SK-N-SH treated with all-trans-retinoic acid at 6 μM for 48 hours (cell line): ENCODE results near the gene PERCC1.

Source experiments
- ARNTL ChIP-seq: fragments of 450-650 bp; formaldehyde crosslinking; IDR thresholded peaks from 2 replicates; pipeline ENCODE4 v1.5.0; 2020; ENCODE audit warnings: low read depth, mild to moderate bottlenecking, moderate library complexity, borderline replicate concordance
- SNAI2 ChIP-seq: fragments of 250-450 bp; sonication (Bioruptor Pico); IDR thresholded peaks from 2 replicates; pipeline ENCODE4 v1.5.0; 2020; ENCODE audit warnings: mild to moderate bottlenecking, moderate library complexity
- TSHZ2 ChIP-seq: fragments of 250-450 bp; sonication (Bioruptor Pico); IDR thresholded peaks from 2 replicates; pipeline ENCODE4 v1.5.0; 2020; ENCODE audit warnings: mild to moderate bottlenecking, moderate library complexity
- ZFP3 ChIP-seq: fragments of 250-450 bp; sonication (Bioruptor Pico); IDR thresholded peaks from 2 replicates; pipeline ENCODE4 v1.5.0; 2020; ENCODE audit warnings: mild to moderate bottlenecking, moderate library complexity
- ZNF70 ChIP-seq: fragments of 450-650 bp; formaldehyde crosslinking; IDR thresholded peaks from 2 replicates; pipeline ENCODE4 v1.5.0; 2020; ENCODE audit warnings: mild to moderate bottlenecking, moderate library complexity
- TF ChIP-seq, protein P1 (sequence below): fragments of 250-450 bp; sonication (Bioruptor Pico); IDR thresholded peaks from 2 replicates; pipeline ENCODE4 v1.5.1; 2020; ENCODE audit warnings: low read depth, mild to moderate bottlenecking, moderate library complexity

GRCh38 chr16:1460602-1461138 is 29.8 kb downstream of the PERCC1 start:
- TF ChIP-seq TSHZ2, result no peak
- TF ChIP-seq ZFP3, result no peak
- no peak for TF ChIP-seq ARNTL
- TF ChIP-seq, protein P1, sequence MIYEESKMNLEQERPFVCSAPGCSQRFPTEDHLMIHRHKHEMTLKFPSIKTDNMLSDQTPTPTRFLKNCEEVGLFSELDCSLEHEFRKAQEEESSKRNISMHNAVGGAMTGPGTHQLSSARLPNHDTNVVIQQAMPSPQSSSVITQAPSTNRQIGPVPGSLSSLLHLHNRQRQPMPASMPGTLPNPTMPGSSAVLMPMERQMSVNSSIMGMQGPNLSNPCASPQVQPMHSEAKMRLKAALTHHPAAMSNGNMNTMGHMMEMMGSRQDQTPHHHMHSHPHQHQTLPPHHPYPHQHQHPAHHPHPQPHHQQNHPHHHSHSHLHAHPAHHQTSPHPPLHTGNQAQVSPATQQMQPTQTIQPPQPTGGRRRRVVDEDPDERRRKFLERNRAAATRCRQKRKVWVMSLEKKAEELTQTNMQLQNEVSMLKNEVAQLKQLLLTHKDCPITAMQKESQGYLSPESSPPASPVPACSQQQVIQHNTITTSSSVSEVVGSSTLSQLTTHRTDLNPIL (CRISPR knock-in tag), result no peak
- no peak for TF ChIP-seq SNAI2 (CRISPR knock-in tag)
- TF ChIP-seq ZNF70 (CRISPR knock-in tag), result no peak
